Neural cell (in vitro differentiated cells): ENCODE results near the gene CAPN15.

Source experiments
- RAD21 ChIP-seq: fragments of 450-650 bp; conservative IDR thresholded peaks from 2 replicates; pipeline ENCODE4 v1.6.1; 2014; ENCODE audit warnings: antibody characterized with exemption, mild to moderate bottlenecking, moderate library complexity
- SMC3 ChIP-seq: fragments of 450-650 bp; conservative IDR thresholded peaks from 2 replicates; pipeline ENCODE4 v1.6.1; 2014; ENCODE audit warnings: antibody characterized with exemption, mild to moderate bottlenecking, moderate library complexity; ENCODE audit not compliant: poor library complexity
- TF ChIP-seq, protein P1 (sequence below): fragments of 450-650 bp; IDR thresholded peaks from 2 replicates; pipeline ENCODE4 v1.5.1; 2014; ENCODE audit warnings: antibody characterized with exemption, mild to moderate bottlenecking, moderate library complexity; ENCODE audit not compliant: poor library complexity, severe bottlenecking

DNA sequence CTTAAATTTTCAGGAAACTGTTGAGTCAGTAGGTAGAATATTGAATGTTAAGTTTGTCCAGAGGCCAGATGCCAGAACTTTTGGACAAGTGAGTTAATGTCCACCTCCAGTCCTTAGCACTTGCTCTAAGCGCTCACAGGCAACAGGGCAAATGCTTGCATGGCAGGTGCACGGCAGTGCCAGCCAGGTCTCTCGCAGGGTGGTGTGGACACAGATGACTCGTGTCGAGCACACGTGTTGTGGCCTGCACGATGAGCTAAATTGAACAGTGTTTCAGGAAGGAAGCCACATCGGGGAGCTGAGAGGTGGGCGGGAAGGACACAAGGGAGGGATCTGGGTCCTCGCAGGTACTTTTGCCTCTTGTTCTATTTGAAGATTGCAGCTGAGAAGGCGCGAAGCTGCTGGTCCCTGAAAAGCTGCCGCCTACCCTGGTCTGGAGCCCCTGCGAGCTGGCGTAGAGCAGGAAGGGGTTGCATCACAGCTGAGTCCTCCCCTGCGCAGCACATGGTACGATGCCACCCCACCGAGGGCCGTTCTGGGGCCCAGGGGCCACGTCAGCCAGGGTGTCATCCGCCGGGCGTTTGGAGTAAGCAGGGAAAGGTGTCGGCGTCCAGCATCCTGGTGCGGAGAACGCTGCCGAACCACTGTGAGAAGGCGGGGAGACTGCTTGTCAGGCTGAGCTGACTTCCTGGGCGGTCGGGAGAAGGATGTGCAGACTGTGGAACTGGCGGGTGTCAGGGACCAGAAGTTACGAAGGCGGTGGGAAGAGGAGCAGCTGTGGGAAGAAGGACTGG is 68.6 kb downstream of the CAPN15 start:
- TF ChIP-seq RAD21 (no peak), SMC3 (no peak)
- TF ChIP-seq, protein P1, sequence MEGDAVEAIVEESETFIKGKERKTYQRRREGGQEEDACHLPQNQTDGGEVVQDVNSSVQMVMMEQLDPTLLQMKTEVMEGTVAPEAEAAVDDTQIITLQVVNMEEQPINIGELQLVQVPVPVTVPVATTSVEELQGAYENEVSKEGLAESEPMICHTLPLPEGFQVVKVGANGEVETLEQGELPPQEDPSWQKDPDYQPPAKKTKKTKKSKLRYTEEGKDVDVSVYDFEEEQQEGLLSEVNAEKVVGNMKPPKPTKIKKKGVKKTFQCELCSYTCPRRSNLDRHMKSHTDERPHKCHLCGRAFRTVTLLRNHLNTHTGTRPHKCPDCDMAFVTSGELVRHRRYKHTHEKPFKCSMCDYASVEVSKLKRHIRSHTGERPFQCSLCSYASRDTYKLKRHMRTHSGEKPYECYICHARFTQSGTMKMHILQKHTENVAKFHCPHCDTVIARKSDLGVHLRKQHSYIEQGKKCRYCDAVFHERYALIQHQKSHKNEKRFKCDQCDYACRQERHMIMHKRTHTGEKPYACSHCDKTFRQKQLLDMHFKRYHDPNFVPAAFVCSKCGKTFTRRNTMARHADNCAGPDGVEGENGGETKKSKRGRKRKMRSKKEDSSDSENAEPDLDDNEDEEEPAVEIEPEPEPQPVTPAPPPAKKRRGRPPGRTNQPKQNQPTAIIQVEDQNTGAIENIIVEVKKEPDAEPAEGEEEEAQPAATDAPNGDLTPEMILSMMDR: no peak
